Stimulated activated CD8-positive, alpha-beta memory T cell treated with anti-CD3 and anti-CD28 coated beads, Interleukin-15, amount 100 ng/mL, for 4 hours (primary cell): ENCODE results near the gene NADK.

Experiments used
- DNase-seq, 2 donors: peaks; one replicate each; pipeline ENCODE4 v3.0.0-alpha.2; 2020; ENCODE audit warnings: low read depth in 2 of 2

NADK gene

GRCh38 chr1:1786836-1787605, 8.8 kb upstream of the NADK start:
- DNase-seq, result no peak

- DNase-seq, result no peak
These were observed 7.4 kb upstream of the NADK start for GRCh38 chr1:1785666-1786065.

GRCh38 chr1:1784933-1785332, 6.7 kb upstream of the NADK start:
- no peak for DNase-seq

GRCh38 chr1:1783320-1783719, 5.0 kb upstream of the NADK start:
- DNase-seq, result no peak

- no peak for DNase-seq
These were observed 4.3 kb upstream of the NADK start for GRCh38 chr1:1782399-1783221.

- DNase-seq, result no peak
These were observed 3.2 kb upstream of the NADK start for GRCh38 chr1:1781526-1781903.

GRCh38 chr1:1780598-1781525, 2.6 kb upstream of the NADK start:
- DNase-seq, result no peak

- peak; percentile 28 to 35 for DNase-seq
These were observed 1.7 kb upstream of the NADK start for GRCh38 chr1:1779691-1780597.

- no peak for DNase-seq
These were observed 1.0 kb upstream of the NADK start for GRCh38 chr1:1779320-1779675.

- peak; percentile 68 for DNase-seq
These were observed 521 bp upstream of the NADK start for GRCh38 chr1:1778663-1779319.

GRCh38 chr1:1777583-1777899, 729 bp downstream of the NADK start:
- no peak for DNase-seq

- DNase-seq, result no peak
These were observed 1.3 kb downstream of the NADK start for GRCh38 chr1:1776672-1777582.

GRCh38 chr1:1775327-1776226, 2.7 kb downstream of the NADK start:
- no peak for DNase-seq

GRCh38 chr1:1773874-1774273, 4.4 kb downstream of the NADK start:
- no peak for DNase-seq

- no peak for DNase-seq
These were observed 7.2 kb downstream of the NADK start for GRCh38 chr1:1771096-1771495.

- DNase-seq, result no peak
These were observed 8.2 kb downstream of the NADK start for GRCh38 chr1:1770102-1770501.

GRCh38 chr1:1768249-1768992, 9.8 kb downstream of the NADK start:
- no peak for DNase-seq
